Dedifferentiated amniotic fluid mesenchymal stem cell (primary cell): ENCODE data around the gene NCAN.
"Not testable (repeated sequence)": the region's sequence is repeated elsewhere in the genome, so short reads cannot be mapped to it uniquely, and the experiment has no call there.

Experiments used
- DNase-seq: peaks from one replicate; pipeline ENCODE4 v3.0.0-alpha.2; 2016; ENCODE audit errors: extremely low spot score

NCAN gene

GRCh38 chr19:19224150-19224851 lies 12.5 kb downstream of the NCAN start:
- DNase-seq: no peak

GRCh38 chr19:19224852-19225494 lies 13.2 kb downstream of the NCAN start:
- DNase-seq: no peak

GRCh38 chr19:19226204-19226603 lies 14.4 kb downstream of the NCAN start:
- no peak for DNase-seq

GRCh38 chr19:19226663-19227062 lies 14.9 kb downstream of the NCAN start:
- DNase-seq: no peak

GRCh38 chr19:19227217-19227616 lies 15.5 kb downstream of the NCAN start:
- DNase-seq: no peak

- no peak for DNase-seq
Observed at GRCh38 chr19:19229701-19230100, 17.9 kb downstream of the NCAN start.

- no peak for DNase-seq
Observed at GRCh38 chr19:19230999-19231398, 19.2 kb downstream of the NCAN start.

- DNase-seq: no peak
Observed at GRCh38 chr19:19232261-19232721, 20.5 kb downstream of the NCAN start.

- DNase-seq: no peak
Observed at GRCh38 chr19:19234220-19234816, 22.6 kb downstream of the NCAN start.

- DNase-seq: no peak
Observed at GRCh38 chr19:19236173-19236572, 24.4 kb downstream of the NCAN start.

- DNase-seq: no peak
Observed at GRCh38 chr19:19238126-19238894, 26.6 kb downstream of the NCAN start.

- no peak for DNase-seq
Observed at GRCh38 chr19:19239675-19240074, 27.9 kb downstream of the NCAN start.

- no peak for DNase-seq
Observed at GRCh38 chr19:19240476-19240875, 28.7 kb downstream of the NCAN start.

GRCh38 chr19:19250196-19250801 lies 38.5 kb downstream of the NCAN start:
- DNase-seq: no peak

- not testable (repeated sequence) for DNase-seq
Observed at GRCh38 chr19:19253409-19253808, 41.7 kb downstream of the NCAN start.

GRCh38 chr19:19256072-19256969 lies 44.6 kb downstream of the NCAN start:
- no peak for DNase-seq

GRCh38 chr19:19257137-19257536 lies 45.4 kb downstream of the NCAN start:
- no peak for DNase-seq

- DNase-seq: no peak
Observed at GRCh38 chr19:19257836-19258588, 46.3 kb downstream of the NCAN start.

GRCh38 chr19:19258589-19259338 lies 47.0 kb downstream of the NCAN start:
- DNase-seq: no peak
